Endothelial cell of umbilical vein (primary cell): ENCODE measurements around the gene MSH5.

ENCODE experiments used
- CTCF ChIP-seq, 2 donors: IDR thresholded peaks; 1 replicate in 1 of 2; 2 replicates in 1 of 2; pipeline ENCODE4 v1.5.1; 2011; ENCODE audit warnings: low read length in 2 of 2, mild to moderate bottlenecking in 2 of 2, moderate library complexity in 2 of 2, control low read depth in 1 of 2, inconsistent platforms in 1 of 2, low read depth in 1 of 2; ENCODE audit not compliant: insufficient read depth in 1 of 2; ENCODE audit errors: extremely low read depth in 1 of 2
- EZH2 ChIP-seq: IDR thresholded peaks from 2 replicates; pipeline ENCODE4 v1.6.1; 2012; ENCODE audit warnings: borderline replicate concordance, low read depth, mild to moderate bottlenecking, moderate library complexity, low read length, inconsistent platforms; ENCODE audit not compliant: severe bottlenecking
- FOS ChIP-seq: IDR thresholded peaks from 2 replicates; pipeline ENCODE4 v1.6.1; 2011; ENCODE audit warnings: mild to moderate bottlenecking, low read length, moderate library complexity, borderline replicate concordance; ENCODE audit not compliant: insufficient read depth
- POLR2A ChIP-seq: IDR thresholded peaks from 2 replicates; pipeline ENCODE4 v1.6.1; 2012; ENCODE audit warnings: low read depth, mild to moderate bottlenecking, control low read depth, low read length

- TF ChIP-seq CTCF (IDR thresholded peaks at IDR 0.05; ENCODE audit: extremely low read depth in 1 of 2, insufficient read depth in 1 of 2, low read depth in 1 of 2, low read length in 2 of 2) (no peak), FOS (no peak), POLR2A (no peak), EZH2 (no peak)
Observed at GRCh38 chr6:31715022-31715958, 24.5 kb upstream of the MSH5 start, which contains the start of gene LY6G6D.
